H9 (cell line): ENCODE results near the gene VENTX. TPM values are rescaled to one million over a fixed set of nuclear protein-coding genes. Genes with fewer than 3 reads are reported as not detected.

Experiments
- DNase-seq: peaks from one replicate; pipeline ENCODE4 v3.0.0-alpha.2; 2017
- H2AFZ ChIP-seq: one replicate; pipeline ENCODE4 v1.6.1; 2013; ENCODE audit warnings: mild to moderate bottlenecking, low read length, control low read depth, moderate library complexity
- H2AK5ac ChIP-seq: 2 replicates; pipeline ENCODE4 v1.6.1; 2013; ENCODE audit warnings: low read length, control low read depth, mixed read lengths; ENCODE audit not compliant: insufficient read length
- H2BK120ac ChIP-seq: one replicate; pipeline ENCODE4 v1.6.1; 2013; ENCODE audit warnings: low read depth, mild to moderate bottlenecking, low read length, control low read depth, inconsistent platforms; ENCODE audit not compliant: poor library complexity, severe bottlenecking
- H2BK12ac ChIP-seq: 2 replicates; pipeline ENCODE4 v1.6.1; 2013; ENCODE audit warnings: low read length, control low read depth, mixed read lengths, low read depth; ENCODE audit not compliant: insufficient read length
- H2BK15ac ChIP-seq: 2 replicates; pipeline ENCODE4 v1.6.1; 2013; ENCODE audit warnings: low read depth, low read length, control low read depth
- H2BK20ac ChIP-seq: one replicate; pipeline ENCODE4 v1.6.1; 2013; ENCODE audit warnings: low read depth, mild to moderate bottlenecking, low read length, control low read depth, inconsistent platforms; ENCODE audit not compliant: poor library complexity, severe bottlenecking
- H2BK5ac ChIP-seq: 2 replicates; pipeline ENCODE4 v1.6.1; 2013; ENCODE audit warnings: low read length, control low read depth, mixed read lengths; ENCODE audit not compliant: insufficient read length
- H3K14ac ChIP-seq: 2 replicates; pipeline ENCODE4 v1.6.1; 2013; ENCODE audit warnings: low read length, control low read depth; ENCODE audit not compliant: insufficient read depth
- H3K18ac ChIP-seq: 2 replicates; pipeline ENCODE4 v1.6.1; 2013; ENCODE audit warnings: low read depth, mild to moderate bottlenecking, mixed read lengths, low read length, control low read depth; ENCODE audit not compliant: insufficient read length
- H3K23ac ChIP-seq: 2 replicates; pipeline ENCODE4 v1.6.1; 2013; ENCODE audit warnings: low read length, control low read depth, mixed read lengths, low read depth; ENCODE audit not compliant: insufficient read length
- H3K23me2 ChIP-seq: 2 replicates; pipeline ENCODE4 v1.6.1; 2013; ENCODE audit warnings: low read depth, mild to moderate bottlenecking, mixed read lengths, low read length, control low read depth; ENCODE audit not compliant: insufficient read length, poor library complexity, severe bottlenecking
- H3K27ac ChIP-seq: 2 replicates; pipeline ENCODE4 v1.5.1; 2013; ENCODE audit warnings: low read length, control low read depth, mixed read lengths, low read depth; ENCODE audit not compliant: insufficient read length
- H3K27me3 ChIP-seq: 2 replicates; pipeline ENCODE4 v1.6.1; 2013; ENCODE audit warnings: low read length, control low read depth, inconsistent platforms; ENCODE audit not compliant: insufficient read depth
- H3K4ac ChIP-seq: 2 replicates; pipeline ENCODE4 v1.6.1; 2013; ENCODE audit warnings: low read depth, mild to moderate bottlenecking, control low read depth, inconsistent platforms, low read length, moderate library complexity
- H3K4me1 ChIP-seq: 2 replicates; pipeline ENCODE4 v1.6.1; 2013; ENCODE audit warnings: low read length, control low read depth, inconsistent platforms; ENCODE audit not compliant: insufficient read depth
- H3K4me2 ChIP-seq: 2 replicates; pipeline ENCODE4 v1.6.1; 2013; ENCODE audit warnings: low read length, control low read depth, mixed read lengths; ENCODE audit not compliant: insufficient read length, insufficient read depth
- H3K56ac ChIP-seq: 2 replicates; pipeline ENCODE4 v1.6.1; 2013; ENCODE audit warnings: low read depth, mild to moderate bottlenecking, mixed read lengths, low read length, control low read depth; ENCODE audit not compliant: insufficient read length
- H3K79me1 ChIP-seq: 2 replicates; pipeline ENCODE4 v1.6.1; 2013; ENCODE audit warnings: low read depth, mild to moderate bottlenecking, moderate library complexity, low read length, control low read depth, inconsistent platforms; ENCODE audit not compliant: insufficient read depth, poor library complexity, severe bottlenecking
- H3K79me2 ChIP-seq: 2 replicates; pipeline ENCODE4 v1.6.1; 2013; ENCODE audit warnings: low read length, control low read depth, inconsistent platforms; ENCODE audit not compliant: insufficient read depth
- H3K9ac ChIP-seq: 2 replicates; pipeline ENCODE4 v1.6.1; 2013; ENCODE audit warnings: low read length, control low read depth, mixed read lengths; ENCODE audit not compliant: insufficient read length; ENCODE audit errors: extremely low read depth
- H3K9me3 ChIP-seq: one replicate; pipeline ENCODE4 v1.6.1; 2013; ENCODE audit warnings: low read depth, low read length, inconsistent platforms; ENCODE audit not compliant: control insufficient read depth
- H3T11ph ChIP-seq: one replicate; pipeline ENCODE4 v1.6.1; 2013; ENCODE audit warnings: mild to moderate bottlenecking, low read length, control low read depth, inconsistent platforms
- H4K20me1 ChIP-seq: one replicate; pipeline ENCODE4 v1.6.1; 2013; ENCODE audit not compliant: control insufficient read depth, insufficient read length, insufficient read depth
- H4K5ac ChIP-seq: 2 replicates; pipeline ENCODE4 v1.6.1; 2013; ENCODE audit warnings: low read depth, mild to moderate bottlenecking, mixed read lengths, low read length, control low read depth; ENCODE audit not compliant: insufficient read length
- H4K8ac ChIP-seq: replicated peaks from 2 replicates; pipeline ENCODE4 v1.6.1; 2013; ENCODE audit warnings: low read length, control low read depth, mixed read lengths, low read depth; ENCODE audit not compliant: insufficient read length
- H4K91ac ChIP-seq: 2 replicates; pipeline ENCODE4 v1.6.1; 2013; ENCODE audit warnings: low read depth, mild to moderate bottlenecking, moderate library complexity, mixed read lengths, low read length, control low read depth; ENCODE audit not compliant: insufficient read length
- H3K27ac Mint-ChIP-seq, 3 experiments: 2 replicates in 2 of 3; 3 replicates in 1 of 3; pipeline ENCODE4 v1.8.0; 2020 to 2021; ENCODE audit warnings: mixed read lengths in 3 of 3, mild to moderate bottlenecking in 1 of 3, moderate library complexity in 1 of 3
- H3K27me3 Mint-ChIP-seq: 2 replicates; pipeline ENCODE4 v1.8.0; 2021; ENCODE audit warnings: low read depth, mild to moderate bottlenecking, moderate library complexity, mixed read lengths
- H3K36me3 Mint-ChIP-seq, 3 experiments: 2 replicates in 2 of 3; 3 replicates in 1 of 3; pipeline ENCODE4 v1.8.0; 2020 to 2021; ENCODE audit warnings: low read depth in 3 of 3, mixed read lengths in 3 of 3; ENCODE audit not compliant: insufficient read depth in 1 of 3
- H3K4me1 Mint-ChIP-seq, 2 experiments: 2 replicates each; pipeline ENCODE4 v1.8.0; 2020; ENCODE audit warnings: mixed read lengths in 2 of 2
- H3K4me3 Mint-ChIP-seq, 2 experiments: 2 replicates in 1 of 2; 3 replicates in 1 of 2; pipeline ENCODE4 v1.8.0; 2020 to 2021; ENCODE audit warnings: mild to moderate bottlenecking in 2 of 2, mixed read lengths in 2 of 2, moderate library complexity in 1 of 2
- H3K9me3 Mint-ChIP-seq, 2 experiments: 2 replicates in 1 of 2; 3 replicates in 1 of 2; pipeline ENCODE4 v1.8.0; 2020; ENCODE audit warnings: mild to moderate bottlenecking in 2 of 2, mixed read lengths in 2 of 2, moderate library complexity in 1 of 2
- CTCF ChIP-seq: fragments of 200-600 bp; sonication (generic); conservative IDR thresholded peaks from 3 replicates; pipeline ENCODE4 v1.8.0; 2021; ENCODE audit warnings: antibody characterized with exemption, mild to moderate bottlenecking
- WGBS: extraction: QIAGEN DNeasy Blood & Tissue Kit; methylation state at CpG from one replicate; pipeline ENCODE4 v1.1.7; 2013; ENCODE audit warnings: missing lambda C conversion rate, low lambda C conversion rate, mixed read lengths; ENCODE audit not compliant: insufficient read length; ENCODE audit errors: extremely low coverage; 5-methylcytosine and 5-hydroxymethylcytosine counted together
- total RNA-seq: library from RNA; stranded (reverse); gene quantifications from 2 replicates; pipeline ENCODE4 v1.2.1, GENCODE V29; 2021

Gene VENTX
- total RNA-seq, 1 experiment from 2014 or later: 10.9 TPM

- Histone ChIP-seq H3K4me1 (no peaks in the 10 kb centered on the region), H3K14ac (no peak overlapping the region), H4K8ac (no peak overlapping the region), H2BK120ac (no peak overlapping the region), H2BK12ac (no peak overlapping the region), H2AFZ (no peak overlapping the region), H3K79me2 (no peaks in the 10 kb centered on the region), H3K4me2 (no peak overlapping the region), H3K27me3 (no peaks in the 10 kb centered on the region), H3K27ac (no peak overlapping the region), H3K9ac (no peak overlapping the region), H3K23ac (no peak overlapping the region), H2BK20ac (no peak overlapping the region), H2AK5ac (no peak overlapping the region), H3K56ac (no peak overlapping the region), H4K5ac (no peak overlapping the region), H4K20me1 (no peaks in the 10 kb centered on the region), H2BK5ac (no peak overlapping the region), H3K23me2 (no peaks in the 10 kb centered on the region), H3K4ac (no peak overlapping the region), H2BK15ac (no peak overlapping the region), H3T11ph (no peak overlapping the region), H3K9me3 (no peaks in the 10 kb centered on the region), H4K91ac (no peak overlapping the region), H3K18ac (no peak overlapping the region), H3K79me1 (no peaks in the 10 kb centered on the region)
- H3K9me3 Mint-ChIP-seq: peaks cover 17 to 32% of the 10 kb centered on the region in 2 experiments
- DNase-seq: no peak
- no CpG with 5 or more reads among the region's 4 CpGs for WGBS
- 0 out of 4 replicates have a peak, but pooled peaks cover 0 to 2% of the 10 kb centered on the region in 2 experiments for H3K4me1 Mint-ChIP-seq
- peaks cover 0 to 32% (median 21%) of the 10 kb centered on the region in 3 experiments for H3K36me3 Mint-ChIP-seq
- H3K4me3 Mint-ChIP-seq: no peak overlapping the region
- TF ChIP-seq CTCF: no peak
- peaks cover 16% of the 10 kb centered on the region for H3K27me3 Mint-ChIP-seq
- no peak overlapping the region for H3K27ac Mint-ChIP-seq
Measured at GRCh38 chr10:133194151-133194550, 43.5 kb upstream of the VENTX start.
